HepG2 (cell line): Measurements from ENCODE around the gene WDR54. TPM values are rescaled to one million over a fixed set of nuclear protein-coding genes. Genes with fewer than 3 reads are reported as not detected.

Experiments
- ASH2L ChIP-seq: fragments of 300-600, 200-600 bp; sonication (generic); IDR thresholded peaks from 2 replicates; pipeline ENCODE4 v1.7.0; 2017; ENCODE audit warnings: low read depth, mild to moderate bottlenecking, moderate library complexity, mixed read lengths, low read length; ENCODE audit not compliant: insufficient read length
- ESRRA ChIP-seq: sonication (generic); formaldehyde crosslinking; IDR thresholded peaks from 2 replicates; pipeline ENCODE4 v1.5.1; 2020; ENCODE audit warnings: mild to moderate bottlenecking, low read depth, missing genetic modification reagents
- GATAD2A ChIP-seq: IDR thresholded peaks from 2 replicates; pipeline ENCODE4 v1.6.1; 2016
- JDP2 ChIP-seq: sonication (generic); formaldehyde crosslinking; IDR thresholded peaks from 2 replicates; pipeline ENCODE4 v1.8.1; 2022; ENCODE audit warnings: missing genetic modification reagents, borderline replicate concordance
- NFE2 ChIP-seq: sonication (generic); formaldehyde crosslinking; IDR thresholded peaks from 2 replicates; pipeline ENCODE4 v1.4.0; 2020; ENCODE audit warnings: missing genetic modification reagents
- NR3C1 ChIP-seq: sonication (generic); formaldehyde crosslinking; IDR thresholded peaks from 2 replicates; pipeline ENCODE4 v1.4.0; 2020; ENCODE audit warnings: missing genetic modification reagents
- ONECUT2 ChIP-seq: sonication (generic); formaldehyde crosslinking; IDR thresholded peaks from 2 replicates; pipeline ENCODE4 v1.4.0; 2020; ENCODE audit warnings: missing genetic modification reagents
- POLR2A ChIP-seq, 2 experiments: IDR thresholded peaks; 2 replicates each; pipeline ENCODE4 v1.6.1; 2011; ENCODE audit warnings: low read depth in 2 of 2, low read length in 2 of 2, mild to moderate bottlenecking in 1 of 2, moderate library complexity in 1 of 2; ENCODE audit not compliant: insufficient read depth in 1 of 2
- REL ChIP-seq: sonication (generic); formaldehyde crosslinking; conservative IDR thresholded peaks from 2 replicates; pipeline ENCODE4 v1.8.0; 2022; ENCODE audit warnings: mild to moderate bottlenecking, missing genetic modification reagents, moderate library complexity
- ZBTB42 ChIP-seq: sonication (generic); formaldehyde crosslinking; IDR thresholded peaks from 2 replicates; pipeline ENCODE4 v1.5.0; 2020; ENCODE audit warnings: mild to moderate bottlenecking, missing genetic modification reagents
- ZNF124 ChIP-seq: sonication (generic); formaldehyde crosslinking; IDR thresholded peaks from 2 replicates; pipeline ENCODE4 v1.4.0; 2020; ENCODE audit warnings: missing genetic modification reagents
- ZNF136 ChIP-seq: sonication (generic); formaldehyde crosslinking; IDR thresholded peaks from 2 replicates; pipeline ENCODE4 v1.8.1; 2022; ENCODE audit warnings: low read depth, mild to moderate bottlenecking, moderate library complexity, missing genetic modification reagents
- ZNF225 ChIP-seq: sonication (generic); formaldehyde crosslinking; IDR thresholded peaks from 2 replicates; pipeline ENCODE4 v1.4.0; 2020; ENCODE audit warnings: mild to moderate bottlenecking, missing genetic modification reagents
- ZNF550 ChIP-seq: sonication (generic); formaldehyde crosslinking; IDR thresholded peaks from 2 replicates; pipeline ENCODE4 v1.4.0; 2020; ENCODE audit warnings: mild to moderate bottlenecking, missing genetic modification reagents, borderline replicate concordance
- ZNF644 ChIP-seq: IDR thresholded peaks from 2 replicates; pipeline ENCODE4 v1.6.1; 2016; ENCODE audit warnings: low read depth
- ZNF674 ChIP-seq: sonication (generic); formaldehyde crosslinking; IDR thresholded peaks from 2 replicates; pipeline ENCODE4 v1.5.0; 2020; ENCODE audit warnings: low read depth, mild to moderate bottlenecking, missing genetic modification reagents
- ZNF782 ChIP-seq: sonication (generic); formaldehyde crosslinking; IDR thresholded peaks from 2 replicates; pipeline ENCODE4 v1.4.0; 2020; ENCODE audit warnings: missing genetic modification reagents, mild to moderate bottlenecking, borderline replicate concordance
- ZNF839 ChIP-seq: sonication (generic); formaldehyde crosslinking; IDR thresholded peaks from 2 replicates; pipeline ENCODE4 v1.4.0; 2020; ENCODE audit warnings: missing genetic modification reagents, mild to moderate bottlenecking, borderline replicate concordance
- polyA plus RNA-seq, 8 experiments: library from polyadenylated mRNA; depleted of rRNA in 3 of 8; stranded (reverse) in 7 of 8; unstranded in 1 of 8; fragments of >200 nt; fragmentation: Illumina TruSeq in 4 of 8; extraction: Trizol in 4 of 8; gene quantifications; 2 replicates each; pipeline versions ENCODE4 v1.2.1 to v1.2.3, GENCODE V29; 2011 to 2016; ENCODE audit warnings: low read depth in 4 of 8, missing spikeins in 1 of 8, mixed read lengths in 1 of 8; ENCODE audit not compliant: insufficient read depth in 1 of 8
- total RNA-seq, 5 experiments: library from RNA; depleted of rRNA; stranded (reverse); fragments of >200 nt; fragmentation: Illumina TruSeq; extraction: Trizol; gene quantifications; 2 replicates each; pipeline ENCODE4 v1.2.3, GENCODE V29; 2016; ENCODE audit warnings: low read depth in 1 of 5
- TF ChIP-seq, protein P1 (sequence below): IDR thresholded peaks from 2 replicates; pipeline ENCODE4 v1.6.1; 2018; ENCODE audit warnings: missing genetic modification reagents, mild to moderate bottlenecking, missing compliant biosample characterization
- TF ChIP-seq, protein P2 (sequence below): IDR thresholded peaks from 2 replicates; pipeline ENCODE4 v1.6.1; 2016; ENCODE audit warnings: low read depth, missing genetic modification reagents, missing compliant biosample characterization
- TF ChIP-seq, protein P3 (sequence below): IDR thresholded peaks from 2 replicates; pipeline ENCODE4 v1.6.1; 2012; ENCODE audit warnings: low read depth, low read length, improper control_type of control experiment

The WDR54 gene
- total and polyA plus RNA-seq, 2 of the 13 experiments (the other 11 are each of a cell fraction or from before 2014, with no cell fraction given): 2.0 to 17.3 TPM

DNA sequence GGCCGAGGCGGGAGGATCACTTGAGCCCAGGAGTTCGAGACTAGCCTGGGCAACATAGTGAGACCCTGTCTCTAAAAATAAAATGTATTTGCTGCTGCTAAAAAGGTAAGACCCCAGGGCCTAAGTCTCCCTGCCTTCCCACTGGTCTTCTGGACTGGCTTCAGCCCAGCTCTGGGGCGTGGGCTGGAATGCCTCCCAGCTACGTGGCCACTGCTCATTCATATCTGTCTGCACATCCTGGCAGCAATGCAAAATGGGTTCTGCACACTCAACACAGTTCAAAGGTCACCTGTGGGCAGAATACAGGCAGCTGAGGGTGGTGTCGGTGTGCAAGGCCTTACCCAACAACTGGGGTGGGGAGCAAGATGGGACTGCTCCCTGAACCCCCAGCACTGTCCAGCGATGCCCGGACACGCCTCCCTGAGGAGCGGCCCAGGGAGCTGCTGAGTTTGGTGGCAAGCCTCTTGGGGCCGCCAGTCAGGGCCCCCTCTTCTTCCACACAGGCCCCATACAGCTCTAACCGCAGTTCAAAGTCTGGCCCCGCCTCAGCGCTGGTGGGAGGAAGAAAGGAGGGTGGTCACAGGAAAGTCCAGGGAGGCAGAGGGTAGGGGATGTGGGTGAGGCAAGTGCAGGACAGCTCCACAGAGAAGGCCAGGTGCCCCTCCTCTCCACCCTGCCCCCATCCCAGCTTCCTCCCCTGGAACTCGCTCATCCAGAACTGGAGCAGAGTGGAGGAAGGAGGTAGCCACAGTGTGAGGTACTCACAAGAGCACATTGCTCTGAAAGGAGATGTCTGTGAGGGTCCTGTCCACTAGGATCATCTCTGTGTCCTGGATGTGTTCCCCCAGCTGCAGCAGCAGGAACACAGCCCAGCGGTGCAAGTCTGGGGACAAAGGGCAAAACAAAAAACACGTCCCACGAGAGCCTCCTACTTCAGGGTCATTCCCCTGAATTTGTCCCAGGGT is 8.2 kb downstream of the WDR54 start (continued):
- TF ChIP-seq NR3C1: no peak
- peak; percentile 51; the same call in 1 of the 2 replicates for TF ChIP-seq ZBTB42 (CRISPR knock-in tag)
- no peak for TF ChIP-seq JDP2
- no peak for TF ChIP-seq ONECUT2 (CRISPR knock-in tag)
- TF ChIP-seq ESRRA (CRISPR knock-in tag): peak; percentile 37; the same call in 1 of the 2 replicates
- no peak for TF ChIP-seq ZNF136 (CRISPR knock-in tag)
- peak; percentile 52 to 53; a peak in 3 of 4 replicates for TF ChIP-seq POLR2A (IDR thresholded peaks at IDR 0.05; ENCODE audit: insufficient read depth in 1 of 2, low read depth in 2 of 2, low read length in 2 of 2)
- no peak for TF ChIP-seq ZNF674 (CRISPR knock-in tag)
- TF ChIP-seq ZNF124: no peak; the same call in 1 of the 2 replicates
- TF ChIP-seq ZNF839: no peak
- peak; percentile 70; the same call in 1 of the 2 replicates for TF ChIP-seq ZNF644 (CRISPR knock-in tag)
- TF ChIP-seq ZNF782: 0 out of 2 replicates have a peak, but pooled peaks have one; percentile 68
- peak; percentile 99 for TF ChIP-seq ASH2L
- TF ChIP-seq, protein P1, sequence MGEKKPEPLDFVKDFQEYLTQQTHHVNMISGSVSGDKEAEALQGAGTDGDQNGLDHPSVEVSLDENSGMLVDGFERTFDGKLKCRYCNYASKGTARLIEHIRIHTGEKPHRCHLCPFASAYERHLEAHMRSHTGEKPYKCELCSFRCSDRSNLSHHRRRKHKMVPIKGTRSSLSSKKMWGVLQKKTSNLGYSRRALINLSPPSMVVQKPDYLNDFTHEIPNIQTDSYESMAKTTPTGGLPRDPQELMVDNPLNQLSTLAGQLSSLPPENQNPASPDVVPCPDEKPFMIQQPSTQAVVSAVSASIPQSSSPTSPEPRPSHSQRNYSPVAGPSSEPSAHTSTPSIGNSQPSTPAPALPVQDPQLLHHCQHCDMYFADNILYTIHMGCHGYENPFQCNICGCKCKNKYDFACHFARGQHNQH (CRISPR knock-in tag): peak; percentile 58; the same call in 1 of the 2 replicates
- peak; percentile 45; the same call in 1 of the 2 replicates for TF ChIP-seq REL (CRISPR knock-in tag)
- peak; percentile 83 for TF ChIP-seq GATAD2A (CRISPR knock-in tag)
- peak; percentile 64; the same call in 1 of the 2 replicates for TF ChIP-seq ZNF225 (CRISPR knock-in tag)
- TF ChIP-seq, protein P2, sequence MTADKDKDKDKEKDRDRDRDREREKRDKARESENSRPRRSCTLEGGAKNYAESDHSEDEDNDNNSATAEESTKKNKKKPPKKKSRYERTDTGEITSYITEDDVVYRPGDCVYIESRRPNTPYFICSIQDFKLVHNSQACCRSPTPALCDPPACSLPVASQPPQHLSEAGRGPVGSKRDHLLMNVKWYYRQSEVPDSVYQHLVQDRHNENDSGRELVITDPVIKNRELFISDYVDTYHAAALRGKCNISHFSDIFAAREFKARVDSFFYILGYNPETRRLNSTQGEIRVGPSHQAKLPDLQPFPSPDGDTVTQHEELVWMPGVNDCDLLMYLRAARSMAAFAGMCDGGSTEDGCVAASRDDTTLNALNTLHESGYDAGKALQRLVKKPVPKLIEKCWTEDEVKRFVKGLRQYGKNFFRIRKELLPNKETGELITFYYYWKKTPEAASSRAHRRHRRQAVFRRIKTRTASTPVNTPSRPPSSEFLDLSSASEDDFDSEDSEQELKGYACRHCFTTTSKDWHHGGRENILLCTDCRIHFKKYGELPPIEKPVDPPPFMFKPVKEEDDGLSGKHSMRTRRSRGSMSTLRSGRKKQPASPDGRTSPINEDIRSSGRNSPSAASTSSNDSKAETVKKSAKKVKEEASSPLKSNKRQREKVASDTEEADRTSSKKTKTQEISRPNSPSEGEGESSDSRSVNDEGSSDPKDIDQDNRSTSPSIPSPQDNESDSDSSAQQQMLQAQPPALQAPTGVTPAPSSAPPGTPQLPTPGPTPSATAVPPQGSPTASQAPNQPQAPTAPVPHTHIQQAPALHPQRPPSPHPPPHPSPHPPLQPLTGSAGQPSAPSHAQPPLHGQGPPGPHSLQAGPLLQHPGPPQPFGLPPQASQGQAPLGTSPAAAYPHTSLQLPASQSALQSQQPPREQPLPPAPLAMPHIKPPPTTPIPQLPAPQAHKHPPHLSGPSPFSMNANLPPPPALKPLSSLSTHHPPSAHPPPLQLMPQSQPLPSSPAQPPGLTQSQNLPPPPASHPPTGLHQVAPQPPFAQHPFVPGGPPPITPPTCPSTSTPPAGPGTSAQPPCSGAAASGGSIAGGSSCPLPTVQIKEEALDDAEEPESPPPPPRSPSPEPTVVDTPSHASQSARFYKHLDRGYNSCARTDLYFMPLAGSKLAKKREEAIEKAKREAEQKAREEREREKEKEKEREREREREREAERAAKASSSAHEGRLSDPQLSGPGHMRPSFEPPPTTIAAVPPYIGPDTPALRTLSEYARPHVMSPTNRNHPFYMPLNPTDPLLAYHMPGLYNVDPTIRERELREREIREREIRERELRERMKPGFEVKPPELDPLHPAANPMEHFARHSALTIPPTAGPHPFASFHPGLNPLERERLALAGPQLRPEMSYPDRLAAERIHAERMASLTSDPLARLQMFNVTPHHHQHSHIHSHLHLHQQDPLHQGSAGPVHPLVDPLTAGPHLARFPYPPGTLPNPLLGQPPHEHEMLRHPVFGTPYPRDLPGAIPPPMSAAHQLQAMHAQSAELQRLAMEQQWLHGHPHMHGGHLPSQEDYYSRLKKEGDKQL: 0 out of 2 replicates have a peak, but pooled peaks have one; percentile 43
- TF ChIP-seq, protein P3, sequence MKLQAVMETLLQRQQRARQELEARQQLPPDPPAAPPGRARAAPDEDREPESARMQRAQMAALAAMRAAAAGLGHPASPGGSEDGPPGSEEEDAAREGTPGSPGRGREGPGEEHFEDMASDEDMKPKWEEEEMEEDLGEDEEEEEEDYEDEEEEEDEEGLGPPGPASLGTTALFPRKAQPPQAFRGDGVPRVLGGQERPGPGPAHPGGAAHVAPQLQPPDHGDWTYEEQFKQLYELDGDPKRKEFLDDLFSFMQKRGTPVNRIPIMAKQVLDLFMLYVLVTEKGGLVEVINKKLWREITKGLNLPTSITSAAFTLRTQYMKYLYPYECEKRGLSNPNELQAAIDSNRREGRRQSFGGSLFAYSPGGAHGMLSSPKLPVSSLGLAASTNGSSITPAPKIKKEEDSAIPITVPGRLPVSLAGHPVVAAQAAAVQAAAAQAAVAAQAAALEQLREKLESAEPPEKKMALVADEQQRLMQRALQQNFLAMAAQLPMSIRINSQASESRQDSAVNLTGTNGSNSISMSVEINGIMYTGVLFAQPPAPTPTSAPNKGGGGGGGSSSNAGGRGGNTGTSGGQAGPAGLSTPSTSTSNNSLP: no peak
- TF ChIP-seq ZNF550 (CRISPR knock-in tag): no peak
- no peak for TF ChIP-seq NFE2 (CRISPR knock-in tag)
